Activated CD8-positive, alpha-beta T cell treated with anti-CD3 and anti-CD28 coated beads, Interleukin-2, amount 10 ng/mL, durations not matched to agents 7 days and 5 days (primary cell): ENCODE results near the gene CEP104. TPM values are rescaled to one million over a fixed set of nuclear protein-coding genes. Genes with fewer than 3 reads are reported as not detected.

Source experiments
- ATAC-seq: fragments of 150-1000 bp; cut with Tn5 transposase; one replicate; pipeline ENCODE4 v1.10.0; 2021; ENCODE audit warnings: moderate library complexity
- CTCF ChIA-PET: fragments of 350-600 bp; sonication (Branson Sonifier 250); formaldehyde crosslinking; loops from one replicate; lab custom pipeline; 2021; ENCODE audit warnings: antibody characterized with exemption; lab: Charles Lee
- POLR2A ChIA-PET: fragments of 350-600 bp; sonication (Branson Sonifier 250); formaldehyde crosslinking; loops from one replicate; lab custom pipeline; 2021; ENCODE audit warnings: antibody characterized with exemption; lab: Charles Lee
- DNase-seq: peaks from one replicate; pipeline ENCODE4 v3.0.0-alpha.2; 2020
- H3K27ac Mint-ChIP-seq: one replicate; pipeline ENCODE4 v1.8.0; 2021; ENCODE audit warnings: mild to moderate bottlenecking, mixed read lengths
- H3K27me3 Mint-ChIP-seq: one replicate; pipeline ENCODE4 v1.8.0; 2021; ENCODE audit warnings: low read depth, mixed read lengths
- H3K36me3 Mint-ChIP-seq: one replicate; pipeline ENCODE4 v1.8.0; 2021; ENCODE audit warnings: low read depth, mixed read lengths
- H3K4me1 Mint-ChIP-seq: one replicate; pipeline ENCODE4 v1.8.0; 2021; ENCODE audit warnings: low read depth, mixed read lengths
- H3K4me3 Mint-ChIP-seq: one replicate; pipeline ENCODE4 v1.8.0; 2021; ENCODE audit warnings: mild to moderate bottlenecking, mixed read lengths
- H3K9me3 Mint-ChIP-seq: one replicate; pipeline ENCODE4 v1.8.0; 2022; ENCODE audit warnings: mixed read lengths; ENCODE audit not compliant: insufficient read depth
- total RNA-seq, 2 experiments: library from RNA; stranded (reverse); gene quantifications; one replicate each; pipeline ENCODE4 v1.2.3, GENCODE V29; 2021

Gene CEP104
- total RNA-seq, 2 experiments from 2014 or later, result 41.2 to 47.0 TPM

DNA sequence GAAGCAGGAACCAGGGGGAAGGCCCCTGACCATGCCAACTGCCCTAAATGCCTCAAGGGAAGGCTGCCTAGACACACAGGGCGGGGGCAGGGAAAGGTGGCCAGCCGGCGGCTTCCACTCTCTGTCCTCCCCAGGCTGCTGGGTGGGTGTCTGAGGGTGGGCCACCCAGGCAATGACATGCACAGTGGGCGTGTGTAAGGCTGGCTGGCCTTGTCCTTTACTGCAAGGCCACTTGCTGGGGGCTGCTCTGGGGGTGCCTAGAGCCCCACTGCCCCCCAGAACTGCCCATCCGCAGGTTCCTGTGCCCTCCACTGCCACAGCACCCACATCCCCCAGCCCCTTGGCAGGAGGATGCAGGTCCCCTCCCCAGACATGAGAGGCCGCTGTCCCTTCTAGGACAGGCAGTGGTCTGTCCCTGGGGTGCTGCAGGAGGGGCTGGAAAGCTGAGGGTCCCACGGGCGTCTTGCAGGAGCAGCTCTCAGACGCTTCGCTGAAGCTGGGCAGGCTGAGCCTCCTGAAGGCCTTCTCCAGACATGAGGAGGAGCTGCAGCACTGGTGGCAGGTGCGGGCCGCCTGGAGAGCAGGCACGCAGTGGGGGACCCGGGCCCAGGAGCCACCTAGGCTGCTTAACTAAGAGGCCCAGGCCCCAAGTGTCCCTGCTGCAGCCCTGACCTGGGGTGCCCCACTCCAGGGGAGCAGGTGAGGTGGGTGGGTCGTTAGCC, 94.7 kb downstream of the CEP104 start:
- Mint-ChIP-seq H3K36me3 (no peaks in the 10 kb centered on the region), H3K4me3 (no peak overlapping the region), H3K4me1 (no peaks in the 10 kb centered on the region), H3K27ac (no peak overlapping the region), H3K9me3 (peaks cover 6% of the 10 kb centered on the region), H3K27me3 (peaks cover 4% of the 10 kb centered on the region)
- ChIA-PET POLR2A (no interaction called here), CTCF (no interaction called here)
- ATAC-seq (no peak), DNase-seq (no peak)

Other genes starting within 250 kb of the CEP104 start
- 1 to 10 TPM; 7.1 to 8.3 TPM for gene MEGF6, start 245.7 kb downstream of the CEP104 start, total RNA-seq
- 10 to 100 TPM in 1 of 2 experiments, 1 to 10 TPM in 1; 9.9 to 10.0 TPM for gene TPRG1L, start 232.2 kb downstream of the CEP104 start, total RNA-seq
- 10 to 100 TPM; 33.1 to 36.7 TPM for gene WRAP73, start 207.1 kb downstream of the CEP104 start, total RNA-seq
- gene TP73, start 204.7 kb downstream of the CEP104 start, total RNA-seq, result 1 to 10 TPM; 1.3 to 1.4 TPM
- not detected for gene CCDC27, start 104.8 kb downstream of the CEP104 start, total RNA-seq
- not detected for gene SMIM1, start 84.5 kb downstream of the CEP104 start, total RNA-seq
- gene LRRC47, start 60.7 kb downstream of the CEP104 start, total RNA-seq, result 10 to 100 TPM; 36.4 to 39.5 TPM
- 10 to 100 TPM in 1 of 2 experiments, 1 to 10 TPM in 1; 8.8 to 10.2 TPM for gene DFFB, start 265 bp upstream of the CEP104 start, total RNA-seq
- gene C1orf174, start 43.1 kb upstream of the CEP104 start, total RNA-seq, result 10 to 100 TPM; 28.5 TPM